Endothelial cell of umbilical vein (primary cell): ENCODE data around the gene TLCD5. TPM values are rescaled to one million over a fixed set of nuclear protein-coding genes. Genes with fewer than 3 reads are reported as not detected.

Source experiments
- BruUV-seq: library from RNA; stranded (reverse); fragments of 400-500 nt; replicated peaks from 2 replicates; lab custom pipeline; 2021; lab: Mats Ljungman, UMichigan
- CTCF ChIA-PET: fragments of 300-600, 350-600 bp; sonication (Branson Sonifier 250); formaldehyde crosslinking; loops from one replicate; lab custom pipeline; 2021; ENCODE audit warnings: antibody characterized with exemption, inconsistent platforms; lab: Charles Lee
- POLR2A ChIA-PET: fragments of 300-600, 350-600 bp; sonication (Branson Sonifier 250); formaldehyde crosslinking; loops from one replicate; lab custom pipeline; 2021; ENCODE audit warnings: antibody characterized with exemption, inconsistent platforms; lab: Charles Lee
- DNase-seq: peaks from one replicate; pipeline ENCODE4 v3.0.0-alpha.2; 2011; ENCODE audit warnings: low read depth, low spot score
- FAIRE-seq: peaks from 2 replicates; lab custom pipeline; 2011; peaks lifted over from hg19 to GRCh38; lab: Jason Lieb, UNC
- H2AFZ ChIP-seq: 2 replicates; pipeline ENCODE4 v1.6.0; 2012; ENCODE audit warnings: low read depth, low read length, control low read depth, inconsistent platforms
- H3K27ac ChIP-seq: 2 replicates; pipeline ENCODE4 v1.5.1; 2011; ENCODE audit warnings: low read depth, mild to moderate bottlenecking, control low read depth, low read length, moderate library complexity; ENCODE audit not compliant: insufficient read depth
- H3K27me3 ChIP-seq, 2 experiments: 2 replicates each; pipeline versions ENCODE4 v1.6.0 to v1.6.1; 2011; ENCODE audit warnings: low read length in 2 of 2, mixed read lengths in 1 of 2; ENCODE audit not compliant: control insufficient read depth in 2 of 2, insufficient read depth in 2 of 2
- H3K36me3 ChIP-seq, 2 experiments: 2 replicates in 1 of 2; 3 replicates in 1 of 2; pipeline ENCODE4 v1.5.1; 2011; ENCODE audit warnings: low read length in 2 of 2, mild to moderate bottlenecking in 1 of 2, moderate library complexity in 1 of 2; ENCODE audit not compliant: control insufficient read depth in 2 of 2, insufficient read depth in 2 of 2; ENCODE audit errors: extremely low read depth in 1 of 2
- H3K4me1 ChIP-seq: 3 replicates; pipeline ENCODE4 v1.5.1; 2011; ENCODE audit warnings: mild to moderate bottlenecking, low read length; ENCODE audit not compliant: control insufficient read depth, insufficient read depth; ENCODE audit errors: extremely low read depth
- H3K4me2 ChIP-seq: 2 replicates; pipeline ENCODE4 v1.6.1; 2011; ENCODE audit warnings: low read length, control low read depth, mixed read lengths; ENCODE audit not compliant: insufficient read depth
- H3K4me3 ChIP-seq, 3 experiments: fragments of 200-600 bp in 1 of 3; sonication (generic), shearing (Covaris generic) in 1 of 3; replicated peaks in 1 of 3; 2 replicates each; pipeline ENCODE4 v1.5.1; 2011 to 2016; ENCODE audit warnings: control low read depth in 3 of 3, low read length in 3 of 3, mild to moderate bottlenecking in 2 of 3, inconsistent platforms in 1 of 3, low read depth in 1 of 3, moderate library complexity in 1 of 3; ENCODE audit not compliant: insufficient read depth in 1 of 3
- H3K79me2 ChIP-seq: 2 replicates; pipeline ENCODE4 v1.6.0; 2012; ENCODE audit warnings: low read length, inconsistent platforms; ENCODE audit not compliant: control insufficient read depth, insufficient read depth
- H3K9ac ChIP-seq: replicated peaks from 2 replicates; pipeline ENCODE3; 2011; ENCODE audit warnings: low read length, control low read depth; ENCODE audit not compliant: insufficient read depth; ENCODE audit errors: extremely low read depth
- H3K9me1 ChIP-seq: replicated peaks from 3 replicates; pipeline ENCODE4 v1.6.0; 2011; ENCODE audit warnings: mild to moderate bottlenecking, low read length; ENCODE audit not compliant: control insufficient read depth, insufficient read depth; ENCODE audit errors: extremely low read depth
- H3K9me3 ChIP-seq: replicated peaks from 2 replicates; pipeline ENCODE4 v1.5.1; 2012; ENCODE audit warnings: low read length, inconsistent platforms; ENCODE audit not compliant: control insufficient read depth, insufficient read depth
- H4K20me1 ChIP-seq: replicated peaks from 2 replicates; pipeline ENCODE3; 2011; ENCODE audit warnings: mild to moderate bottlenecking, low read length; ENCODE audit not compliant: control insufficient read depth, insufficient read depth; ENCODE audit errors: extremely low read depth
- CTCF ChIP-seq, 2 donors: IDR thresholded peaks; 1 replicate in 1 of 2; 2 replicates in 1 of 2; pipeline ENCODE4 v1.5.1; 2011; ENCODE audit warnings: low read length in 2 of 2, mild to moderate bottlenecking in 2 of 2, moderate library complexity in 2 of 2, control low read depth in 1 of 2, inconsistent platforms in 1 of 2, low read depth in 1 of 2; ENCODE audit not compliant: insufficient read depth in 1 of 2; ENCODE audit errors: extremely low read depth in 1 of 2
- EZH2 ChIP-seq: IDR thresholded peaks from 2 replicates; pipeline ENCODE4 v1.6.1; 2012; ENCODE audit warnings: borderline replicate concordance, low read depth, mild to moderate bottlenecking, moderate library complexity, low read length, inconsistent platforms; ENCODE audit not compliant: severe bottlenecking
- FOS ChIP-seq: IDR thresholded peaks from 2 replicates; pipeline ENCODE4 v1.6.1; 2011; ENCODE audit warnings: mild to moderate bottlenecking, low read length, moderate library complexity, borderline replicate concordance; ENCODE audit not compliant: insufficient read depth
- GATA2 ChIP-seq: IDR thresholded peaks from 2 replicates; pipeline ENCODE4 v1.7.0; 2011; ENCODE audit warnings: low read depth, mild to moderate bottlenecking, moderate library complexity, mixed read lengths, low read length; ENCODE audit not compliant: insufficient read length, insufficient read depth
- JUN ChIP-seq: IDR thresholded peaks from 2 replicates; pipeline ENCODE4 v1.6.1; 2011; ENCODE audit warnings: borderline replicate concordance, low read depth; ENCODE audit not compliant: insufficient read length, insufficient read depth
- MAX ChIP-seq: IDR thresholded peaks from 2 replicates; pipeline ENCODE4 v1.6.1; 2011; ENCODE audit not compliant: insufficient read depth, insufficient read length
- MYC ChIP-seq: IDR thresholded peaks from one replicate; pipeline ENCODE4 v1.6.1; 2011; ENCODE audit warnings: mild to moderate bottlenecking, low read depth, low read length
- POLR2A ChIP-seq: IDR thresholded peaks from 2 replicates; pipeline ENCODE4 v1.6.1; 2012; ENCODE audit warnings: low read depth, mild to moderate bottlenecking, control low read depth, low read length
- POLR2AphosphoS5 ChIP-seq: IDR thresholded peaks from 2 replicates; pipeline ENCODE4 v1.6.1; 2012; ENCODE audit warnings: low read depth, mild to moderate bottlenecking, control low read depth, low read length, moderate library complexity; ENCODE audit not compliant: insufficient read depth
- dilution Hi-C: fragments of 300-500 bp; cut with MboI; formaldehyde crosslinking; loops from one replicate; pipeline ENCODE4 v1.15.0; 2019; ENCODE audit warnings: low sequenced_read_pairs; ENCODE audit not compliant: extremely low pct_ligation_motif_present
- intact Hi-C: fragments of 100-400 bp; cut with micrococcal nuclease; formaldehyde crosslinking; loops from one replicate; pipeline ENCODE4 v1.10.0; 2022
- polyA plus RNA-seq, 4 experiments: library from polyadenylated mRNA; depleted of rRNA in 3 of 4; stranded (reverse) in 3 of 4; unstranded in 1 of 4; fragments of >200 nt; gene quantifications; 2 replicates each; pipeline versions ENCODE4 v1.2.1 to v1.2.3, GENCODE V29; 2011 to 2012; ENCODE audit warnings: missing spikeins in 1 of 4
- total RNA-seq: library from RNA; stranded (reverse); gene quantifications from 2 replicates; pipeline ENCODE4 v1.2.3, GENCODE V29; 2021

TLCD5 gene
- total and polyA plus RNA-seq, 2 donors (not counting 3 experiments of a cell fraction or from before 2014, with no cell fraction given), result 6.3 to 9.7 TPM

GRCh38 chr11:120326228-120326627 lies 1.1 kb downstream of the TLCD5 start:
- H3K9me1 ChIP-seq, result no peaks in the 10 kb centered on the region
- H4K20me1 ChIP-seq, result no peaks in the 10 kb centered on the region
- H2AFZ ChIP-seq, result no peak overlapping the region
- no peaks in the 10 kb centered on the region for H3K9me3 ChIP-seq
- H3K36me3 ChIP-seq, result peaks cover 0 to 12% of the 10 kb centered on the region in 2 experiments
- peaks cover 12% of the 10 kb centered on the region for H3K79me2 ChIP-seq
- H3K27me3 ChIP-seq, result peaks cover 0 to 2% of the 10 kb centered on the region in 2 experiments
- peak overlapping the region; percentile 73 for H3K27ac ChIP-seq
- H3K4me2 ChIP-seq, result peak overlapping the region; percentile 88
- H3K9ac ChIP-seq, result no peak overlapping the region
- intact Hi-C loops, result no loop called here
- no peak for DNase-seq
- H3K4me3 ChIP-seq, result peak overlapping the region in 1 of 3 experiments; percentile 77
- dilution Hi-C loops, result no loop called here
- no peak for TF ChIP-seq POLR2AphosphoS5
- TF ChIP-seq MAX, result no peak
- TF ChIP-seq POLR2A, result no peak
- TF ChIP-seq JUN, result no peak
- TF ChIP-seq CTCF (IDR thresholded peaks at IDR 0.05; ENCODE audit: extremely low read depth in 1 of 2, insufficient read depth in 1 of 2, low read depth in 1 of 2, low read length in 2 of 2), result no peak
- no peak for TF ChIP-seq GATA2
- TF ChIP-seq EZH2, result no peak
- no peak for TF ChIP-seq FOS
- TF ChIP-seq MYC, result no peak
- ChIA-PET CTCF (interaction anchor here (1.4 to 3.1 kb wide), 3 partner anchors 9 to 23 kb away, joined by 3 to 15 read pairs (median 4); no protein-coding TSS in a partner anchor), POLR2A (interaction anchor here (0.8 kb wide), 1 partner anchor 221 kb away, joined by 3 read pairs; no protein-coding TSS in a partner anchor)
- BruUV-seq, result no TSS peak
- FAIRE-seq, result no peak
- H3K4me1 ChIP-seq, result peaks cover 22% of the 10 kb centered on the region
